CMK (cell line): ENCODE measurements around the gene CSNK1G1.
"Not testable (repeated sequence)": the region's sequence is repeated elsewhere in the genome, so short reads cannot be mapped to it uniquely, and the experiment has no call there.

Source experiments
- DNase-seq: peaks from one replicate; pipeline ENCODE4 v3.0.0-alpha.2; 2010; ENCODE audit warnings: low read depth

The CSNK1G1 gene

GRCh38 chr15:64355944-64356709 lies at the start of gene CSNK1G1:
TSS of gene CSNK1G1 (minus strand) at chr15:64356173. CDS start at chr15:64300499, 55,674 bp downstream.
- peak; percentile 91 for DNase-seq

GRCh38 chr15:64400583-64400982 lies 44.6 kb upstream of the CSNK1G1 start:
- DNase-seq: no peak

GRCh38 chr15:64398575-64398974 lies 42.6 kb upstream of the CSNK1G1 start:
- DNase-seq: no peak

GRCh38 chr15:64396789-64397188 lies 40.8 kb upstream of the CSNK1G1 start:
- DNase-seq: no peak

GRCh38 chr15:64392471-64392870 lies 36.5 kb upstream of the CSNK1G1 start:
- DNase-seq: not testable (repeated sequence)

- DNase-seq: no peak
Observed at GRCh38 chr15:64389036-64389435, 33.1 kb upstream of the CSNK1G1 start.

- peak; percentile 81 for DNase-seq
Observed at GRCh38 chr15:64387562-64388168, 31.7 kb upstream of the CSNK1G1 start, which contains the start of gene TRIP4. TSS of gene TRIP4 (plus strand) at chr15:64387836. CDS start at chr15:64387864, 28 bp downstream.

- DNase-seq: no peak
Observed at GRCh38 chr15:64386291-64386690, 30.3 kb upstream of the CSNK1G1 start.

- no peak for DNase-seq
Observed at GRCh38 chr15:64383760-64384159, 27.8 kb upstream of the CSNK1G1 start.

GRCh38 chr15:64381000-64381751 lies 25.2 kb upstream of the CSNK1G1 start, which contains the start of gene PCLAF:
TSS of gene PCLAF (minus strand) at chr15:64381441. CDS start at chr15:64381371, 70 bp downstream.
- DNase-seq: peak; percentile 70

GRCh38 chr15:64380130-64380870 lies 24.3 kb upstream of the CSNK1G1 start:
- DNase-seq: not testable (repeated sequence)

- no peak for DNase-seq
Observed at GRCh38 chr15:64379216-64379960, 23.4 kb upstream of the CSNK1G1 start.

GRCh38 chr15:64373360-64373759 lies 17.4 kb upstream of the CSNK1G1 start:
- DNase-seq: no peak

GRCh38 chr15:64371383-64371782 lies 15.4 kb upstream of the CSNK1G1 start:
- not testable (repeated sequence) for DNase-seq

- no peak for DNase-seq
Observed at GRCh38 chr15:64369078-64369607, 13.2 kb upstream of the CSNK1G1 start.

- no peak for DNase-seq
Observed at GRCh38 chr15:64361259-64361658, 5.3 kb upstream of the CSNK1G1 start.

GRCh38 chr15:64356710-64357040 lies 702 bp upstream of the CSNK1G1 start:
- DNase-seq: no peak

GRCh38 chr15:64355348-64355943 lies 527 bp downstream of the CSNK1G1 start:
- DNase-seq: no peak

GRCh38 chr15:64354688-64355344 lies 1.2 kb downstream of the CSNK1G1 start:
- no peak for DNase-seq

GRCh38 chr15:64351265-64351664 lies 4.7 kb downstream of the CSNK1G1 start:
- no peak for DNase-seq
